Testis (tissue), 2 donors: ENCODE results near the gene CLN6.

ENCODE experiments used
- CTCF ChIP-seq, 3 experiments: fragments of 450-650 bp in 2 of 3; fragments of 200-600 bp in 1 of 3; sonication (generic) in 1 of 3; IDR thresholded peaks; one replicate each; pipeline ENCODE4 v1.5.1; 2016 to 2019; ENCODE audit warnings: antibody characterized with exemption in 3 of 3, mild to moderate bottlenecking in 2 of 3, moderate library complexity in 1 of 3
- POLR2A ChIP-seq: fragments of 450-650 bp; IDR thresholded peaks from one replicate; pipeline ENCODE4 v1.6.1; 2017; ENCODE audit warnings: antibody characterized with exemption, mild to moderate bottlenecking, moderate library complexity

DNA sequence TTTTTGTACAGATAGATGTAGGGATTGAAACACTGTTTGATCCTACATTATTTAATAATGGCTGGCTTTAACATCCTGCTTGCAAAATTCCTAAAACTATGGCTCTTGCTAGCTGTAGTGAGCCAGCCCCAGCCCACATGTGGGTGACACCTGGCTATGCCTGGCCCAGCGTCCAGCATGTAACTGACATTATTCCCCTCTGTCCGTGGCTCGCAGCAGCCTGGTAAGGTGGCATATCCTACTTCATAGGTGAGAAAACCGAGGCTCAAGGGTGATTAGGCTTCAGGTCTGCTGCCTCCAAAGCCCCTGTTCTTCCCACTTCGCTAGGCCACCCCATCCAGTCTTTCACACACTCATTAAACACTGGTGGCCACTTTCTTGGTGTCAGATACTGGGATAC, 26.0 kb downstream of the CLN6 start:
- no peak for TF ChIP-seq CTCF (IDR thresholded peaks at IDR 0.05)
- no peak for TF ChIP-seq POLR2A
